SK-N-MC (cell line): Measurements from ENCODE around the gene USH1G.

Source experiments
- DNase-seq: peaks from one replicate; pipeline ENCODE4 v3.0.0-alpha.2; 2011; ENCODE audit warnings: low read depth, low spot score
- H3K27ac ChIP-seq: fragments of 200-600 bp; sonication (generic); 2 replicates; pipeline ENCODE4 v1.5.1; 2016; ENCODE audit warnings: mixed run types
- H3K36me3 ChIP-seq: fragments of 200-600 bp; sonication (generic); 2 replicates; pipeline ENCODE4 v1.6.1; 2017; ENCODE audit warnings: antibody characterized with exemption, low read length, mixed read lengths; ENCODE audit not compliant: insufficient read depth
- H3K4me3 ChIP-seq: fragments of 200-600 bp; sonication (generic); 2 replicates; pipeline ENCODE4 v1.5.1; 2016
- H3K9ac ChIP-seq: fragments of 200-600 bp; sonication (generic); 2 replicates; pipeline ENCODE4 v1.8.0; 2017; ENCODE audit warnings: mixed run types, mixed read lengths; ENCODE audit not compliant: insufficient read length
- H3K9me3 ChIP-seq: fragments of 200-600 bp; sonication (generic); 2 replicates; pipeline ENCODE4 v1.6.1; 2017; ENCODE audit warnings: low read depth, mild to moderate bottlenecking, antibody characterized with exemption, low read length, moderate library complexity, mixed read lengths
- EZH2 ChIP-seq: fragments of 200-600 bp; sonication (generic); IDR thresholded peaks from one replicate; pipeline ENCODE4 v1.6.1; 2017; ENCODE audit warnings: antibody characterized with exemption
- FOXP2 ChIP-seq: optimal IDR thresholded peaks from 2 replicates; pipeline ENCODE3; 2011; ENCODE audit warnings: mild to moderate bottlenecking, moderate library complexity; ENCODE audit not compliant: insufficient read depth; ENCODE audit errors: extremely low read length, control extremely low read depth
- POLR2AphosphoS5 ChIP-seq: IDR thresholded peaks from 2 replicates; pipeline ENCODE4 v1.6.1; 2012; ENCODE audit warnings: mild to moderate bottlenecking, low read depth, low read length, borderline replicate concordance

Gene USH1G

DNA sequence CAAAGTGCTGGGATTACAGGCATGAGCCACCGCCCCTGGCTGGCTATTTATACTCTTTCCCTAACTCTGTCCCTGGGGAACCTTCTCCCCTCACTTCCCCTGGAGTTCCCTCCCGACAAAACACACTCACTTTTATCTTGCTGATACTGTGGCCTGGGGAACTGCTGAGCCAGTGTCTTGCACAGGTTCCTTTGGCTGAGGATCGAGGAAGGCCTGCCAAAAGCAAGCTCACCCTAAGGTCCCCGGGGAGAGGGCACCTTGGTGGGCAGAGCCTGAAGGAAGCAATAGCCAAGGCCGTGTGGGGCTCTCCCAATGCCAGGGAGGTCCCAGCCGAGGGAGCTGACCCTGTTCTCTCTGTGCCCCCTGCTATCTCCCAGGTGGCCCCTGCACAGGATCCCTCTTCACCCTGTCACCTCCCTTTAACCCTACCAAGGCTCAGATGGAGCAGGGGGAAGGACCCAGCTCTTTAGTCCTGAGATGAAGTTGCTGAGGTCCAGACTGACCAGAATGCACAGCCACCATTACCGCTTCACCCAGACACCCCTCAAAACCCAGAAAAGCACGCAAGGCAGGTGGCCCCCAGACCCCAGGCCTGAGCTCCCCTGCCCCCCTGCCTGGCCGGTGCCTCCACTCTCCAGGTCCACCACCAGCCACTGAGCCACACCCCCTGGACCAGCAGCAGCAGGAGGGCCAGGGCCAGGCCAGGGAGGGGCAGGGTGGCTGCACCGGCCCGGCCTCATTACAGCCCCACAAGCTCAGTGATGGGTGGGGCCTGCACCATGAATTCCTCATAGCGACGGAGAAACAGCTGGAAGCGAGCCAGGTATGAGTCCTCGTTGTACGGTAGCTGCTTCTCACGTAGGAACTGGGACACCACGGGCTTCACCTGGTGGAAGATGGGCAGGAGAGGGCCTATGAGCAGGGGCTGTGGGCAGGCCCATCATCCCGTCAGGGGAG lies 45.2 kb downstream of the USH1G start:
- no peaks in the 10 kb centered on the region for H3K9me3 ChIP-seq
- no peaks in the 10 kb centered on the region for H3K36me3 ChIP-seq
- no peak overlapping the region for H3K4me3 ChIP-seq
- no peak overlapping the region for H3K9ac ChIP-seq
- H3K27ac ChIP-seq = no peak overlapping the region
- no peak for TF ChIP-seq EZH2
- TF ChIP-seq POLR2AphosphoS5 = no peak
- no peak for TF ChIP-seq FOXP2
- no peak for DNase-seq

DNA sequence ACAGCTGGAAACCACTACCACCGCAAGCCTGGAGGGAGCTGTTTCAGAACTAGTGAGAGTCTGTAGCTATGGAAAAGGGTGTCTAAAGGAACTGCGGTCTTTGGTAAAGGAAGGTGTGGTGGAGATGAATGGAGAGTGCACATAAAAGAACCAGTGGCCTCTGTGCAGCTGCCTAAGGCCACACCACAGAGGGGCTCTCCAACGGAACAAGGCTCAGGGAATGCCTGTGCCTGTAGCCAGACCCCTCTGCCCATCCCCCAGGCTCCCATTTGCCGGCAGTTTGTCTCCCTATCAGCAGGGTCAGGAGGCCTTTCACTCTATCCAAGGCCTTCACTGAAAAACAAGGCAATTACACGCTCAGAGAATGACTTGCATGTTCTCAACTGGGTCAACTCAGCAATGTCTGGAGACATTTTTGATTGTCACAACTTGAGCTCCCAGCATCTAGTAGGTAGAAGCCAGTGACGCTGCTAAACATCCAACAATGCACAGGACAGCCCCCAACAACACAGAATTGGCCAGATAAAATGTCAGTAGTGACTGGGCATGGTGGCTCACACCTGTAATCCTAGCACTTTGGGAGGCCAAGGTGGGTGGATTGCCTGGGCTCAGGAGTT lies 47.0 kb downstream of the USH1G start:
- H3K9me3 ChIP-seq = no peaks in the 10 kb centered on the region
- no peak for TF ChIP-seq EZH2
- no peak for TF ChIP-seq POLR2AphosphoS5
- TF ChIP-seq FOXP2 = no peak
- no peak overlapping the region for H3K4me3 ChIP-seq
- DNase-seq = no peak
- no peaks in the 10 kb centered on the region for H3K36me3 ChIP-seq
- H3K27ac ChIP-seq = no peak overlapping the region
- no peak overlapping the region for H3K9ac ChIP-seq

DNA sequence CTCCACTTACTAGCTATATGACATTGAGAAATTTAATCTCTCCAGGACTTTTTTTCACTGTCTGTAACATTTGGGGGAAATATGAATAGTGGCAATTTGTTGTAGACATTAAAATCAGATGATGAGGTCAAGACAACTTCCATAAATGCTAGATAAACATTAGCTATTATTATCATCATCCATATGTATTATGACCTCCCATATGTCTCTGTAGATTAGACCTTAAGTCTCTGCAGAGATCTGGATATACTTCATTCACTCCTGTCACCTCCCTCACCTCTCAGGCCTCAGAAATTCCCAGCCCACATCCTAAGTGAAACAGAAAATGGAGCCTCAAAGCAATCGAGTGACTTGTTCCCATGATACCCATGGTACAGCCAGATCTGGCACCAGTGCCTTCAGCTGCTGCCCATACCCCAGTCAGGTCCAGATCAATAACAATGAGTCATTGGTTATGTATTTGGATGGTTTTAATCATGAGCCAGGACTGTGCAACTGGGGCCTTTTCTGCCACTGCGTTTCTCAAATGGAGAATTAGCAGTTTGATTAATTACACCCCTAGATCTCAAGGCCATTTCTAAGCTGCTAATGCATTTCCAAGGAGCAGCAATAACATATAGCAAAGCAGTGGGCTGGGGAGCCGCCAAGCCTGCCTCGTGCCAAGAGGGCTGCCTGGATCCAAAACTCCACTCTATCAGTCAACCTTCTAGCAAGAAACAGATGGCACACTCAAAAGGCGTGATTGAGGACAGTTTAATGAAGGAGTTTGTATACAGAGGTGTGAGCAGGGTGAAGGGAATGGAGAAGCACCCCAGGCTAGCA lies 47.7 kb downstream of the USH1G start:
- no peak overlapping the region for H3K4me3 ChIP-seq
- H3K27ac ChIP-seq = no peak overlapping the region
- H3K9ac ChIP-seq = no peak overlapping the region
- no peaks in the 10 kb centered on the region for H3K36me3 ChIP-seq
- no peaks in the 10 kb centered on the region for H3K9me3 ChIP-seq
- DNase-seq = no peak
- no peak for TF ChIP-seq EZH2
- TF ChIP-seq FOXP2 = no peak
- no peak for TF ChIP-seq POLR2AphosphoS5

DNA sequence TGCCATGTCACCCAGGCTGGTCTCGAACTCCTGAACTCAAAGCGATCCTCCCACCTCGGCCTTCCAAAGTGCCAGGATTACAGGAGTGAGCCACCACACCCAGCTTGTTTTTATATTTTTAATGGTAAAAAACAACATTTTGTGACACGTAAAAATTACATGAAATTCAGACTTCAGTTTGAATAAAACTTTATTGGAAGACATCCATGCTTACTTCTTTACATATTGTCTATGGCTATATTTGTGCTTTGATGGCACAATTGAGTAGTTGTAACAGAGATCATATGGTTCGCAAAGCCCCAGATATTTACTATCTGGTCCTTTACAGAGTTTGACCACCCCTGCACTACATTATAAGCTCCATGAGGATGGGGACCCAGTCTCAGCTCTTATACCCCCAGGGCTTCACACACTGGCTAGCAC lies 48.4 kb downstream of the USH1G start:
- Histone ChIP-seq H3K4me3 (no peak overlapping the region), H3K36me3 (no peaks in the 10 kb centered on the region), H3K9ac (no peak overlapping the region), H3K9me3 (no peaks in the 10 kb centered on the region), H3K27ac (no peak overlapping the region)
- DNase-seq = no peak
- TF ChIP-seq FOXP2 = no peak
- TF ChIP-seq POLR2AphosphoS5 = no peak
- no peak for TF ChIP-seq EZH2

DNA sequence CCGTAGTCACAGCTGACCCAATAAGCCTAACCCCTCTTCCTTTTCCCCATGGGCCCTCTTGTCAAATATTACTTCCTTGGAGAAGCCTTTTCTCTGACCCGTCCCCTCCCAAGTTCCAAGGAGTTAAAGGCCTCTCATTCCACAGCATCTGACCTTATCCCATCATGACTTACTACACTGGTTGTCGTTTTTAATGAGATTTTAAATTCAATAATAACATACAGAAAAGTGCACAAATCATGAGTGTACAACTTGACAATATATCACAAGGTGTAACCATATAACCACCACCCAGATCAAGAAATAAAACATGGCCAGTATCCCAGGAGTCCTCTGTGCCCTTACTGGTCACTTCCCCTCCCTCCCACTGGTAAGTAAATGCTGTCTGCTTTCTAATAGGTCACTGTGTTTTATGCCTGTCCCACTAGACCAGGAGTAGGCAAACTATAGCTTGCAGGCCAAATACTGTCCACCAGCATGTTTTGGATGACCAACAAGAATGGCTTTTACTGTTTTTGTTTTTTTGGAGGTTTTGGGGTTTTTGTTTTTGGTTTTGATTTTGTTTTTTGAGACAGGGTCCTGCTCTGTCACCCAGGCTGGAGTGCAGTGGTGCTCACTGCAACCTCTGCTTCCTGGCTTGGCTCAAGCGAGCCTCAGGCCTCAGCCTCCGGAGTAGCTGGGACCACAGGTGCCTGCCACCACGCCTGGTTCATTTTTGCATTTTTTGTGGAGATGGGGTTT lies 49.0 kb downstream of the USH1G start:
- H3K27ac ChIP-seq = peak overlapping the region; percentile 77; the same call in 1 of the 2 replicates
- no peak for DNase-seq

DNA sequence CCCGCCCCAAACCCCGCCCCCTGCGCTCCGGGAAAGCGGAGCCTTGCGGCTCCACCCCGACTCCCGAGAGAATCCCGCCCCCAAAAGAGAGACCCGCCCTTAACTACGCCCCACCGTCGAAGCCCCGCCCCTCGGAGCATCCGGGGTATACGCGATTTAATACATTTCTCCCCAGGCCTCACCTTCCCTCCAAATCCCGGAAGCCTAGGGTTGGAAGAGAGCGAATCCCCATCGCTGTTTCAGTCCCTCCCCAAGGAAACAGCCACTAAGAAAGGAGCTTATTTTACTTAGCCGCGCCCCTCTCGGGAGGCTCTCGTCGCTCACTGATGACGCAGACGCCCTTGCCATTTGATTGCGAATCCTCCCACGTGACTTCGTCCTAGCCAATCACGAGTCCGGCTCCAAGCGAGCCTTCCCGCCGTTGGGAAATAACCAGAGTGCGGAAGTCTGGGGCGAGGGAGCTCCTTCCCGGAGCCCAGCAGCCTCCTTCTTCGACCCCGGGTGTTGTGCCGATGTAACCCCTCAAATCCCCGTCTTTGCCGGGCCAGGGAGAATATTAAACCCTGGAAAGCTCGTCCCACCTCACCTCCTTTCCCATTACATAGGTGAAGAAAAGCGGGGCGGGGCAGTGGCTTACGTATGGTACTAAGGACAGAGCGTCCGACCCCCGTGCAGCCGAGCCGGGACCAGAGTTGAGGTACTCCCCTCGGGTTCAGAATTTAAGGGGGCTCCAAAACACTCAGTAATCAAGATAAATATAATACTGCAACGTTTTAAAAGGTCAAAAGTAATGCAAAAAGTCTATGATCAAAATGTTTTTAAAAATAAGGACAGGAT lies 49.8 kb downstream of the USH1G start:
- no peaks in the 10 kb centered on the region for H3K36me3 ChIP-seq
- H3K4me3 ChIP-seq = peak overlapping the region; percentile 92
- H3K9me3 ChIP-seq = no peaks in the 10 kb centered on the region
- H3K27ac ChIP-seq = peak overlapping the region; percentile 77
- TF ChIP-seq EZH2 = no peak
- TF ChIP-seq FOXP2 = no peak
- TF ChIP-seq POLR2AphosphoS5 = peak; percentile 98
- H3K9ac ChIP-seq = peak overlapping the region; percentile 96
- peak; percentile 99 for DNase-seq

More for the DNA sequence above, 49.0 kb downstream of the USH1G start:
- Histone ChIP-seq H3K9ac (peak overlapping the region; percentile 96), H3K9me3 (no peaks in the 10 kb centered on the region), H3K36me3 (no peaks in the 10 kb centered on the region), H3K4me3 (peak overlapping the region; percentile 92)
- TF ChIP-seq POLR2AphosphoS5 (no peak), FOXP2 (no peak), EZH2 (no peak)
